ENCODE measurements around the gene AHSP.
"Not testable (repeated sequence)": the region's sequence is repeated elsewhere in the genome, so short reads cannot be mapped to it uniquely, and the experiment has no call there.

The AHSP gene

DNA sequence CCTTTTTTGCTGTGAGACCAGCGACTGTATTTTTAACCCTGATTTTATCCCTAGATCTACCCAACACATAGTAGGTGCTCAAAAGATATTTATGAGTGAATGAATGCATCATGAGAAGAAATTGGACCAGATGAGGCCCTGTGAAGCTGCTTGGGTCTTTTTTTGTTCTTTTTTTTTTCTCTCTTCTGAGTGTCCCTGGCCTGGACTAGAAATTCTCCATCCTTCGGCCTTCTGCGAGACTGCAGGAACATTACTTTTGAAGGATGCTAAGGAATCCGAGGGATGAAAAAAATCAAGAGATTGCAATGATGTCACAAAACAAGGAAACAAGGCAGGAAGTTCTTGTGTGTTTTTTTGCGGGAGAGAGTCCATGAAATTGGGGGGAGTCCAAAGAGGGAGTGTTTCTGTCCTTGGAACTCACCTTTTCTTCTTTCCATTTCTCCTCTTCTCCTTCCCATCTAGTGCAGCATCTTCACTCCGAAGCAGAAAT, 18.9 kb upstream of the AHSP start:
- H3K27ac Mint-ChIP-seq = peak overlapping the region; percentile 98
- H3K4me1 Mint-ChIP-seq (ENCODE audit: low read depth) = peaks cover 48% of the 10 kb centered on the region
- H3K9me3 Mint-ChIP-seq = no peaks in the 10 kb centered on the region
- H3K4me3 Mint-ChIP-seq = peak overlapping the region; percentile 92
- H3K36me3 Mint-ChIP-seq (ENCODE audit: low read depth) = peaks cover 9% of the 10 kb centered on the region
- H3K27me3 Mint-ChIP-seq = no peaks in the 10 kb centered on the region

DNA sequence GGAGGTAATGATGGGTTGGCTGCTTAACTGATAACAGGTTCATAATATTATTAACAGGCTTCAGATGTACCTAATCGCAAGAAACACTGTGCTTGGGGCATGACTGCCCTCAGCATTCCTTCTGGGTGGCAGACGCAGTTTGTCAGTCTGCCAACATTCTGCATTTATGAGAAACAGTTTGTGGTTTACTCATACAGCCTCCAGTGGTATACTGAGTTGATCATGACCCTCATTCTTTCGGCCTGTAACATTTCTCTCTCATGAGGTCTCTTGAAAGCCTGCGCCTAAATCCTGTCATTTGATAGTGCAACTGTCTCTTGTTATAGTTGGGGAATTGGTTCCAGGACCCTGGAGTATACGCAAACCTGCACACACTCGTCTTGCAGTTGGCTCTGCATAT, 14.6 kb upstream of the AHSP start:
- no peak overlapping the region for H3K4me3 Mint-ChIP-seq
- H3K27me3 Mint-ChIP-seq = no peaks in the 10 kb centered on the region
- peaks cover 18% of the 10 kb centered on the region for H3K4me1 Mint-ChIP-seq (ENCODE audit: low read depth)
- peaks cover 4% of the 10 kb centered on the region for H3K9me3 Mint-ChIP-seq
- no peaks in the 10 kb centered on the region for H3K36me3 Mint-ChIP-seq (ENCODE audit: low read depth)
- no peak overlapping the region for H3K27ac Mint-ChIP-seq

DNA sequence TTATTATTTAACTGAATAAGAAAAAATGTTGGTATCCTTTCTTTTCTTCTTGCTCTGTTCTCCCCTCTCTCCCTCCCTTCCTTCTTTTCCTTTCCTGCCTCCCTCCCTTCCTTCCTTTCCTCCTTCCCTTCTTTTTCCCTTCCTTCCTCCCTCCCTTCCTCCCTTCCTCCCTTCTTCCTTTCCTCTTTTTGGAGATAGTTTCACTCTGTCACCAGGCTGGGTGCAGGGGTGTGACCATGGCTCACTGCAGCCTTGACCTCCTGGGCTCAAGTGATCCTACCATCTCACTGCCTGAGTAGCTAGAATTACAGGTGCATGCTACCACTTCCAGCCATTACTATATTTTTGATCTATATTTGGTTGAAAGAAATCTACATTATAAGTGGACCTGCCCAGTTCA, 13.8 kb upstream of the AHSP start:
- H3K36me3 Mint-ChIP-seq (ENCODE audit: low read depth) = no peaks in the 10 kb centered on the region
- H3K4me3 Mint-ChIP-seq = no peak overlapping the region
- H3K27ac Mint-ChIP-seq = no peak overlapping the region
- H3K9me3 Mint-ChIP-seq = peaks cover 4% of the 10 kb centered on the region
- H3K4me1 Mint-ChIP-seq (ENCODE audit: low read depth) = peaks cover 14% of the 10 kb centered on the region
- H3K27me3 Mint-ChIP-seq = no peaks in the 10 kb centered on the region

DNA sequence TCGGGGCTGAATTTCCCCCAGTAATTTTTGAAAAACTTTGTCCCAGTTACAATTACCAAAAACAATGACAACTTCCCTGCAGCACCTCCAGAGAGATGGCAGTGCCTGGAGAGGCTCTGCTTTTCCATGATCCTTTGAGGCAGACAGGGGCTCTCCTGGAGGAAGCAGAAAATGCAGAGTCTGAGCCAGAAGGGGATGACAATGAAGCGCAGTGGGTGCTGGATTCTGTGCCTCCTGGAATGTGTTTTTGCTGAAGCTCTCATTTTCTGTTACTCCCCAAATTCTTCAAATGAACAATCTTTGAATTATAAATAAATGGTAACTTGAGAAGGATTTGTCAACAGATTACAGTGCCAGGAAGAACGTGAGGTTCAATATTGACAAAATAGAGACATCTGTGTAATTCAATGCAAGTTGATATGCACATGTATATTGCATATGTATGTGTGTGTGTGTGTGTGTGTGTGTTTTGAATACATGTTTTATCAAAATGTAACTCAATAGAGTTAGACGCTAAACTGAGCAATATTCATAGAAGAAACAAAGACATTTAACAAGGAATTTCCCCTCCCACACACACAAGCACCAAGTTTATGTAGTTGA, 9.8 kb upstream of the AHSP start:
- Mint-ChIP-seq H3K36me3 (ENCODE audit: low read depth) (no peaks in the 10 kb centered on the region), H3K4me3 (no peak overlapping the region), H3K27me3 (no peaks in the 10 kb centered on the region), H3K27ac (no peak overlapping the region), H3K9me3 (peaks cover 4% of the 10 kb centered on the region), H3K4me1 (ENCODE audit: low read depth) (peaks cover 5% of the 10 kb centered on the region)

DNA sequence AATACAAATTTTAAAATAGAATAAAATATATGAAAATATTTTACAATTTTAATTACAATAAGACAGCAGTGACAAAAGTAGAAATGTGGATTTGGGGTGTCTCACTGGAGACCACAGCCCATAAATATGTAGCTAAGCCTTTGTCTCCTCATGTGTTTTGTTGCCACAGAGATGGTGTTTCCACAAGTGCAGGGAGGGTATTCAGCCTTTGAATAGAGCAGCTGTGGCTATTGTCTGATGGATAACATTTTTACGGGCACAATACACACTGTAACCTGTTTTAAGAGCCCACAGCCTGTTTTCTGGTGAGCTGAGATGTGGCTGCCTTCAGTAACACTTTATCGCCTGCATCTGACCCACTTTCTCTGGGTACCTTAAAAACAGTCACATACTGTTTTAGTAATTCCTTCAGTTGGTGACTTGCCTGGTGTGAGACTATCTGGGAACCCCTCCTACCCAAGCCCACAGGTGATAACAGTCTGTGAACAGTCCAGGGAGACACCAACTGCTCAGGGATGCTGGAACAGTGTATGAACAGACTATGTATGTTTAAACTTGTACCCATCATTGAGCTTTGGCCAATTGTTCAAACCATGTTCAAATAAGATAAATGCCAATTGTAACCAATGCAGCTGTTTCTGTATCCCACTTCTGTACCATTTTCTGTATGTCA, 7.8 kb upstream of the AHSP start:
- no peaks in the 10 kb centered on the region for H3K27me3 Mint-ChIP-seq
- H3K27ac Mint-ChIP-seq = no peak overlapping the region
- no peak overlapping the region for H3K4me3 Mint-ChIP-seq
- no peaks in the 10 kb centered on the region for H3K36me3 Mint-ChIP-seq (ENCODE audit: low read depth)
- H3K9me3 Mint-ChIP-seq = peaks cover 4% of the 10 kb centered on the region
- peaks cover 5% of the 10 kb centered on the region for H3K4me1 Mint-ChIP-seq (ENCODE audit: low read depth)

DNA sequence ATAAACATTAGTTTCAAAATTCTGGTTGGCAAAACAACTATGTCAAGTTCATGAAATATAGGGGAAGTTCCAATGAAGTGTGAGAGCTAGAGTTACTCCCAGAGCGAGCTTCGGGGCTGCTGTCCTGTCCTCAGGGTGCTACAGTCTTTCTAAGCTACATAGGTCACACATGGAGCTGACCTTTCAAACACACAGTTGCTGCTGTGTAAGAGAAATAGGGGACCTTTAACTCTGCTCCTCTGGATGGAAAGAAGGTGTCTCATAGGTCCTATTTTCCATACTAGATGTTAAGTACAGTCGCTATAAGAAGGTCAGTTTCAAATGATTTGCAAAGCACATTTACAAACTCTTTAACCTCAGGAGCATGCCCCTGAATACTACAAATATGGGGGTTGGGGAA, 6.3 kb upstream of the AHSP start:
- no peak overlapping the region for H3K4me3 Mint-ChIP-seq
- no peaks in the 10 kb centered on the region for H3K36me3 Mint-ChIP-seq (ENCODE audit: low read depth)
- peaks cover 4% of the 10 kb centered on the region for H3K9me3 Mint-ChIP-seq
- peaks cover 5% of the 10 kb centered on the region for H3K4me1 Mint-ChIP-seq (ENCODE audit: low read depth)
- H3K27me3 Mint-ChIP-seq = peaks cover 4% of the 10 kb centered on the region
- H3K27ac Mint-ChIP-seq = no peak overlapping the region

DNA sequence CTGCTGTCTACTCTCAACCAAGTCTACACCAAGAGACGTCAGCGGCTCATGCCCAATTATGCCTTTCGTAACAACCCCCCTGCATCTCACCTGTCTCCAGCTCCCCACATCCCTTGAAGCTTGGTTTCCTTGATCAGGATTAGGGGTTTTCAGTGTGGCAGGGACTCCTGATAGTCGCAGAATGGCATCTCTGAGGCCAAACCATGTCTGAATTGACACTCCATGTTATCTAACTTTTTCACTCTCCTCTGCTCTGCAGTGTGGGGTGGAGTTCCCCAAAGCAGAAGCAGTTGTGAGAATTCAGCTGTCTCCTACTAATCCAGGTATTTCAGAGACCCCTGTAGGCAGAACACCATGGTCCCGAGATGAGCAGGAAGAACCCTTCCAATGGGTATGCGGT, 5.6 kb upstream of the AHSP start:
- Mint-ChIP-seq H3K36me3 (ENCODE audit: low read depth) (no peaks in the 10 kb centered on the region), H3K4me1 (ENCODE audit: low read depth) (peaks cover 5% of the 10 kb centered on the region), H3K9me3 (no peaks in the 10 kb centered on the region)

DNA sequence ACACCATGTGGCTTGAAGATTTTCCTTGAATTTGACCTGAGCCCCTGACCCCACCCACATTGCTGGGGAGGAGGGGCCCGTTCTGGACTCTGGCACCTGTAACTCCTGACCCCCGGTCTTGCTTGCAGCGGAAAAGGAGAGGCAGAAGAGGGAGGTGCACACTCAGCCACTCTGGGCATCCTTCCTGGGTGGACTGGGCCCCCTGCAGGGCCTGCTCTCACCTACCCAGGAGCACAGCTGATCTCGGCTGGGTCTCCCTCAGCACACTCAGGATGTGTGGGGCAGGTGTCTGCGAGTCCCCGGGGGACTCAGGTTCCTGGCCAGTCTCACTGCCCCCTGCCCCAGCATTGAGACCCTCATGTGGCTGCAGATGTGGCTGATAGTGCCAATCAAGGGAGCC, 3.9 kb upstream of the AHSP start:
- Mint-ChIP-seq H3K4me1 (ENCODE audit: low read depth) (peaks cover 14% of the 10 kb centered on the region), H3K27me3 (peaks cover 17% of the 10 kb centered on the region)
- not testable (repeated sequence) for H3K9me3 Mint-ChIP-seq; H3K27ac Mint-ChIP-seq; H3K4me3 Mint-ChIP-seq; H3K36me3 Mint-ChIP-seq (ENCODE audit: low read depth)

More for the DNA sequence above, 5.6 kb upstream of the AHSP start:
- no peak overlapping the region for H3K4me3 Mint-ChIP-seq
- H3K27ac Mint-ChIP-seq = no peak overlapping the region
- H3K27me3 Mint-ChIP-seq = peaks cover 4% of the 10 kb centered on the region

DNA sequence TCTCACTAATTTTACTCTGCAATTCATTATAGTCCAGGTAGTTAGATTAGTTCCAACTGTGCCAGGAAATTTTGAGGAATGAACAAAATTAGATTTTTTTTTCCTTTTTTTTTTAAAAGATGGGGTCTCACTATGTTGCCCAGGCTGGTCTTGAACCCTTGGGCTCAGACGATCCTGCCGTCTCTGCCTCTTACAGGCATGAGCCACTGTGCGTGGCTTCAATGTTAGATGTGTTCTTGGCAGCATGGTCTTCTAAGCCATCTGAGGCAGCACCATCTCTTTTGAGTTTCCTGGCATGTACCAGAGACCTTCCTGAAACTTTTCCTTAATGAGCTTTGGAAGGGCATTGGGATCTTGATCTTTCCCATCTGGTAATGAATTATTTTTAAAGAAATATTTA, 2.6 kb upstream of the AHSP start:
- no peaks in the 10 kb centered on the region for H3K36me3 Mint-ChIP-seq (ENCODE audit: low read depth)
- H3K27me3 Mint-ChIP-seq = peaks cover 22% of the 10 kb centered on the region
- no peak overlapping the region for H3K4me3 Mint-ChIP-seq

DNA sequence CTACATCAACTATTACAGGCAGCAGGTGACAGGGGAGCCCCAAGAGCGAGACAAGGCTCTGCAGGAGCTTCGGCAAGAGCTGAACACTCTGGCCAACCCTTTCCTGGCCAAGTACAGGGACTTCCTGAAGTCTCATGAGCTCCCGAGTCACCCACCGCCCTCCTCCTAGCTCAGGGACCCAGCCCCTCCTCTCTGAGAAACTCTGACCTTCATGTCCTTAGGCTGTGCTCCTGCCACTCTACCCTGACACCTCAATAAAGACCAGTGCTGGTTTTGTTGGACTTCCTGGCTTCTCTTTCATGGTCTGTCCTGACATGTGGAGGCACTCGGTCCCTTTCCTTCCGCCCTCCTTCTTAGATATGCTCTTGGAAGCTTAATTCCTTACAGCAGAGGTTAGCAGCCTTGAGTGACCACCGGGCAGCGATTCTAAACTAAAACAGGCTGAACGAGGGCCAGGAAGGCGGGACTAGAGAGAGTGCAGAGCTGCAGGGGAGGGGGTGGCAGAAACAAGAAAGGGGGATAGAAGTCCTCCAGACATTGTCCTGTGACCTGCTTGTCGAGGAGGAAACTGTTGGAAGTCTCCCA, 915 bp downstream of the AHSP start:
- Mint-ChIP-seq H3K36me3 (ENCODE audit: low read depth) (no peaks in the 10 kb centered on the region), H3K9me3 (no peaks in the 10 kb centered on the region), H3K27me3 (peaks cover 22% of the 10 kb centered on the region), H3K4me3 (peak overlapping the region; percentile 64), H3K4me1 (ENCODE audit: low read depth) (peaks cover 19% of the 10 kb centered on the region), H3K27ac (no peak overlapping the region)

More for the DNA sequence above, 2.6 kb upstream of the AHSP start:
- Mint-ChIP-seq H3K27ac (no peak overlapping the region), H3K4me1 (ENCODE audit: low read depth) (peaks cover 19% of the 10 kb centered on the region), H3K9me3 (no peaks in the 10 kb centered on the region)

DNA sequence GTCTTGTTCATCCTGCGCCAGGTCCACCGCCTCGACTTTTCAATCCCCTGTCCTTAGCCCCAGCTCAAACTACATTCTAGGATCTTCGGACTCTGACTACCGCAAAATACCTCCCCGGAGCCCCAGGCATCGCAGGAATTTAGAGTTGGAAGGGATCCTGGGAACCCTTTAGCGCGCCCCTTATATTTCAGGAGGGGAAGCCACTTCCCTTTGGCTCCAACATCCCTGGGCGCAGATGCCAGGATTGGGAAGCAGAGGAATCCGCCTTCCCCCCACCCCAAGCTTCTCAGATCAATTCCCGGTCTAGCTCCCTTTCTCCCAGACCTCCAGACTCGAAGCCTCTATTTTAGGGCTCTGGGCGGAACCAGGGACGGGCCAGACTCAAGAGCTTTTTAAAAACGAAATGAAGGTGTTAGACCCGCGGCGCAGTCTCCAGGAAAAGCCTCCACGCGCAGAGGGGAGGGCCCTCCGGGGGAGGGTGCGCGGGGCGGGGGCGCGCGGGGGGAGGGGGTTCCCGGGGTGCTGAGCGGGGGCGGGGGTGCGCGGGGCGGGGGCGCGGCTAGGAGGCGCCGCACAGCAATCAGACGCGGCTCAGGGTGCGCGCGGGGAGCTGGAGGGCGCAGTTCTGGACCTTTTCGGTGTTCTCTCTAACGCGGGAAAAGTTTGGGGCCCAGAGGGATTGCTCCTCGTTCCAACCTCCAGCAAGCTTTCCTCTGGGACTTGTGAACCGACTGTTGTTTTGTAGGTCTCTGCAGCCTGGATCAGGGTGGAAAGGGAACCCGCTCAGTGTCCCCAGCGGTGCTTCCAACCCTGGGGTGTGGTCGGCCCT, 1.6 kb downstream of the AHSP start:
- peaks cover 27% of the 10 kb centered on the region for H3K27me3 Mint-ChIP-seq
- no peak overlapping the region for H3K27ac Mint-ChIP-seq
- no peaks in the 10 kb centered on the region for H3K36me3 Mint-ChIP-seq (ENCODE audit: low read depth)
- H3K4me3 Mint-ChIP-seq = peak overlapping the region; percentile 64
- peaks cover 19% of the 10 kb centered on the region for H3K4me1 Mint-ChIP-seq (ENCODE audit: low read depth)
- no peaks in the 10 kb centered on the region for H3K9me3 Mint-ChIP-seq

DNA sequence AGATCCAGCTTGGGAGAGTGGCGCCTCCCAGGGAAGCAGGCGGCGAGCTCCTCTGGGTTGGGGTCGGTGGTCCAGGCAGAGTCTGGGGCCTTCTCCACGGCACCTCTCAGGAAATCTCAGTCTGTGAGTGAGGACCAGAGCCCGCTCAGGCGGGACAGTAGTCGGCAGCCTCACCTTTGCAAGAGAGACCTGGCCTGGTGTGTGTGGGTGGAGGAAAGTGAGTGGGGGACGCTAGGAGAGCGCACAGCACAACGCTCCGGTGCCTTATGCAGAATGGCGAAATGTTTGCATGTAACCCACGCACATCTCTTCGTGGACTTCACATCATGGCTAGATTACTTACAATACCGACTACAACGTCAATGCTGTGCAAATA, 2.2 kb downstream of the AHSP start:
- Mint-ChIP-seq H3K4me3 (no peak overlapping the region), H3K27ac (no peak overlapping the region), H3K4me1 (ENCODE audit: low read depth) (peaks cover 19% of the 10 kb centered on the region), H3K9me3 (no peaks in the 10 kb centered on the region), H3K36me3 (ENCODE audit: low read depth) (no peaks in the 10 kb centered on the region), H3K27me3 (peaks cover 33% of the 10 kb centered on the region)

DNA sequence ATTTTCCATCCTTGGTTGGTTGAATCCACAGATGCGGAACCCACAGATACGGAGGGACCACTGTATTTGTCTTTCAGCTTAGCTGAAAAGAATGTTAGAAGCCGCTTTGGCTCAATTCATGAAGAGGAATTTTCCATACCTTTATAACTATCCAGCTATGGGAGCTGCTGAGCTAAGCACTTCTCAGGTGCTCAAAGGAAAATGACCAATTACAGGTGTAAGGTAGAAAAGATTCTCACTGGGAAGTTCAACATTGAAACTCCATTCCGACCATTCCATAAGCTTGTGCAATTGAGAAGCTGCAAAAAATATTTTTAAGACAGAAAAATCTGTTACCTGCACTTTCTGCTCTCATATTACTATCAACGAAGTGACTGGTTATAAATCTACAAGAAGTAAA, 2.7 kb downstream of the AHSP start:
- no peaks in the 10 kb centered on the region for H3K9me3 Mint-ChIP-seq
- H3K36me3 Mint-ChIP-seq (ENCODE audit: low read depth) = no peaks in the 10 kb centered on the region
- peaks cover 36% of the 10 kb centered on the region for H3K27me3 Mint-ChIP-seq
- no peak overlapping the region for H3K4me3 Mint-ChIP-seq
- no peak overlapping the region for H3K27ac Mint-ChIP-seq
- peaks cover 19% of the 10 kb centered on the region for H3K4me1 Mint-ChIP-seq (ENCODE audit: low read depth)

DNA sequence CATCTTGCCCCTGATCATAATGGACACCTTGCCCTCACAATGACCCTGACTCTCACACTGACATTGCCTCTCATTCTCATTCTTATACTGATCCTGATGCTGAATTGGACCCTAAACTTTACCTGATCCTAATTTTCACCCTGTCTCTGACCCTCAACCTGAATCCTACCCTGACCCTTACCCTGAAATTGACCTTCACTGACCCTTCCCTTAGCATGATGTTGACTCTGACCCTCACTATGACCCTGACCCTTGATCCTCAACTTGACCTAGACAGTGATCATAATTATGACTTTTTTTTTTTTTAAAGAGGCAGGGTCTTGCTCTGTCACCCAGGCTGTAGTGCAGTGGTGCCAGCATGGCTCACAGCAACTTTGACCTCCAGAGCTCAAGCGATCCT, 3.4 kb downstream of the AHSP start:
- Mint-ChIP-seq H3K4me3 (no peak overlapping the region), H3K9me3 (no peaks in the 10 kb centered on the region), H3K4me1 (ENCODE audit: low read depth) (peaks cover 23% of the 10 kb centered on the region), H3K36me3 (ENCODE audit: low read depth) (no peaks in the 10 kb centered on the region), H3K27me3 (peaks cover 39% of the 10 kb centered on the region), H3K27ac (no peak overlapping the region)

DNA sequence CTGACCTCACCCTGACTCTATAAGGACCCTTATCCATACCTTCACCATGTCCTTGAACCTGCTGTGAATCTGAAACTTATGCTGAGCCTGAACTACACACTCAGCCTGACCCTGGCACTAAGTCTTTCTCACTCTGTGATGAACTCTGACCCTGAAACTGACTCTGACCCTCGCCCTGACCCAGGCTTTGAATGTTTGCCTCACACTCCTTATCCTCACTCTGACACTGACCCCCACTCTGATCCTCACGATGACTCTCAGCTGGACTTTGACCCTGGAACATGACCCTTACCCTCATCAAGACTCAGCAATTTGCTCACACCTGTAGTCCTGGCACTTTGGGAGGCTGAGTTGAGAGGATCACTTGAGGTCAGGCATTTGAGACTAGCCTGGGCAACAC, 4.4 kb downstream of the AHSP start:
- no peaks in the 10 kb centered on the region for H3K36me3 Mint-ChIP-seq (ENCODE audit: low read depth)
- H3K27ac Mint-ChIP-seq = no peak overlapping the region
- H3K9me3 Mint-ChIP-seq = no peaks in the 10 kb centered on the region
- H3K4me3 Mint-ChIP-seq = no peak overlapping the region
- peaks cover 38% of the 10 kb centered on the region for H3K27me3 Mint-ChIP-seq
- peaks cover 23% of the 10 kb centered on the region for H3K4me1 Mint-ChIP-seq (ENCODE audit: low read depth)

Data from stimulated activated naive CD8-positive, alpha-beta T cell treated with anti-CD3 and anti-CD28 coated beads, Interleukin-15, Interleukin-2, amounts not matched to agents 100 ng/mL and 50 ng/mL, for 24 hours (primary cell).